CD4-positive, alpha-beta T cell treated with Interleukin-10 for 1 hour (primary cell): ENCODE results near the gene GLIS1.

Source experiments
- DNase-seq: peaks from one replicate; pipeline ENCODE4 v3.0.0-alpha.2; 2020

Gene GLIS1

GRCh38 chr1:53628286-53628955 lies 110.5 kb downstream of the GLIS1 start:
- no peak for DNase-seq

GRCh38 chr1:53627666-53628065 lies 111.3 kb downstream of the GLIS1 start:
- DNase-seq: no peak

- DNase-seq: no peak
Observed at GRCh38 chr1:53627031-53627430, 111.9 kb downstream of the GLIS1 start.

- no peak for DNase-seq
Observed at GRCh38 chr1:53626616-53627015, 112.3 kb downstream of the GLIS1 start.

- no peak for DNase-seq
Observed at GRCh38 chr1:53625766-53626520, 113.0 kb downstream of the GLIS1 start.

GRCh38 chr1:53625049-53625448 lies 113.9 kb downstream of the GLIS1 start:
- no peak for DNase-seq

- DNase-seq: no peak
Observed at GRCh38 chr1:53622531-53622930, 116.4 kb downstream of the GLIS1 start.

GRCh38 chr1:53621144-53621543 lies 117.8 kb downstream of the GLIS1 start:
- DNase-seq: no peak

- DNase-seq: no peak
Observed at GRCh38 chr1:53620061-53620855, 118.7 kb downstream of the GLIS1 start.

- no peak for DNase-seq
Observed at GRCh38 chr1:53619367-53620060, 119.5 kb downstream of the GLIS1 start.

- no peak for DNase-seq
Observed at GRCh38 chr1:53618500-53619366, 120.2 kb downstream of the GLIS1 start.

GRCh38 chr1:53617851-53618499 lies 121.0 kb downstream of the GLIS1 start:
- no peak for DNase-seq

GRCh38 chr1:53617382-53617781 lies 121.6 kb downstream of the GLIS1 start:
- no peak for DNase-seq

- no peak for DNase-seq
Observed at GRCh38 chr1:53616927-53617326, 122.0 kb downstream of the GLIS1 start.

GRCh38 chr1:53616511-53616910 lies 122.5 kb downstream of the GLIS1 start:
- no peak for DNase-seq

GRCh38 chr1:53615101-53615500 lies 123.9 kb downstream of the GLIS1 start:
- no peak for DNase-seq

GRCh38 chr1:53614231-53615021 lies 124.5 kb downstream of the GLIS1 start:
- no peak for DNase-seq

GRCh38 chr1:53608676-53609075 lies 130.3 kb downstream of the GLIS1 start:
- DNase-seq: no peak

- DNase-seq: no peak
Observed at GRCh38 chr1:53608071-53608470, 130.9 kb downstream of the GLIS1 start.

GRCh38 chr1:53606651-53607051 lies 132.3 kb downstream of the GLIS1 start:
- DNase-seq: no peak

GRCh38 chr1:53606197-53606596 lies 132.8 kb downstream of the GLIS1 start:
- no peak for DNase-seq
